RWPE2 (cell line): Measurements from ENCODE around the gene SP6.
A peak's percentile ranks its signal among the peaks of the same experiment; 100 is the strongest.

Experiments used
- ATAC-seq: fragments of 200-7000 bp; cut with Tn5 transposase; 3 replicates; pipeline ENCODE4 v1.9.1; 2021; ENCODE audit warnings: low read depth
- DNase-seq: peaks from one replicate; pipeline ENCODE4 v3.0.0-alpha.2; 2020; ENCODE audit warnings: low spot score
- H3K27ac ChIP-seq: fragments of 450-650 bp; 2 replicates; pipeline ENCODE4 v1.5.1; 2017; ENCODE audit warnings: mild to moderate bottlenecking; ENCODE audit not compliant: poor library complexity, severe bottlenecking
- H3K27me3 ChIP-seq: fragments of 250-450 bp; sonication (Bioruptor Pico); 2 replicates; pipeline ENCODE4 v1.5.1; 2021; ENCODE audit warnings: mild to moderate bottlenecking, moderate library complexity; ENCODE audit not compliant: insufficient read depth, poor library complexity, severe bottlenecking
- H3K36me3 ChIP-seq: fragments of 250-450 bp; sonication (Bioruptor Pico); 2 replicates; pipeline ENCODE4 v1.5.1; 2020; ENCODE audit warnings: low read depth, mild to moderate bottlenecking, moderate library complexity
- H3K4me1 ChIP-seq: fragments of 250-450 bp; sonication (Bioruptor Pico); 2 replicates; pipeline ENCODE4 v1.5.1; 2021; ENCODE audit warnings: mild to moderate bottlenecking, moderate library complexity; ENCODE audit not compliant: insufficient read depth, poor library complexity, severe bottlenecking
- H3K4me3 ChIP-seq: fragments of 250-450 bp; sonication (Bioruptor Pico); 2 replicates; pipeline ENCODE4 v1.5.1; 2021; ENCODE audit warnings: mild to moderate bottlenecking, moderate library complexity; ENCODE audit not compliant: severe bottlenecking
- H3K9me3 ChIP-seq: fragments of 250-450 bp; sonication (Bioruptor Pico); 2 replicates; pipeline ENCODE4 v1.5.1; 2021; ENCODE audit warnings: mild to moderate bottlenecking, moderate library complexity; ENCODE audit not compliant: severe bottlenecking
- TF ChIP-seq, protein P1 (sequence below): fragments of 450-650 bp; IDR thresholded peaks from one replicate; pipeline ENCODE4 v1.5.1; 2017; ENCODE audit warnings: mild to moderate bottlenecking, moderate library complexity; ENCODE audit not compliant: poor library complexity, severe bottlenecking

SP6 gene

DNA sequence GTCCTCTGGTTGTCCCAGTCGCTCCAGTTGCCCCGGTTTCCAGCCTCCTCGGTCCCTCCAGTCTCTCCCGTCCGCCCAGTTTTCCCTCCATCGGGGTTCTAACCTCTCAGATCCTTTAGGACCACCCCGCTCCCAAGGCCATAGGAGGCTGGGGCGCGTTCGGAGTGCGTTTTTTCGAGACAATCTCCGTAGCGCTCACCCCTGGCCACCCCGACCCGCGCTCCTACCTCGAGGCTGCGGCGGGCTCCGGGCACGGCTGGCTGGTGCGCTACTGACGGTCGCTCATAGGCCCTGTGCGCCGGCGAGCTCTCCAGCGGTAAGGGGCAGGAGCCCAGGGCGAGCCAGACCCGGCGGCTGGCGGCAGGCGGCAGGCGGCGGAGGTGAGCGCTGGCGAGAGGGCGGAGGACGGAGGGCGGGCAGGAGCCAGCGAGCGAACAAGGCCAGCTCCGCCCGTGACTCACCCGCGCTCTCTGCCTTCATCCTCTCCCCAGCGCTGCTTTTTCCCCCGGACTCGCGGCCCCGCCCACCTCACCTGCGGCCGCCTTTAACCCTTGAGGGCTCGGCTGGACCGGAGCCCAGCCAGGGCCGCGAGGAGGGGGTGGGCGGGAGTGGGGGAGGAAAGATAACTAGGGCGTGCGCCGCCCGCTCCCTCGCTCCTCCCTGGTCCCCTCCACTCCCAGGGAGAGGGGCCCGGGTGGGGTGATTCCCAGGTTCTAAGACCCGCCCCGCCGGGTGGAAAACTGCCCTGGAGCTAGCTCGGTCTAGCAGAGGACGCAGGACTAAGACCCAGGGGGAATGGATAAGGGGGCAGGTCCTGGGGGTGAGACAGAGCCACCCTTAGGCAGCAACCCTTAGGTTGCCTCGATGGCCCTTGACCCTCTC is at the start of gene SP6:
Gene SP6, minus strand, starts transcription at position 472 of the 882 bp plus-strand sequence. CDS start 2,734 bp downstream, outside the sequence.
- no peaks in the 10 kb centered on the region for H3K9me3 ChIP-seq
- DNase-seq = peak; percentile 96
- no peaks in the 10 kb centered on the region for H3K27me3 ChIP-seq
- H3K4me1 ChIP-seq = peaks cover 6% of the 10 kb centered on the region
- ATAC-seq = peak; percentile 93
- peak within 1 kb of the TSS; percentile 59 for H3K27ac ChIP-seq
- H3K4me3 ChIP-seq = peak within 1 kb of the TSS; percentile 54
- TF ChIP-seq, protein P1, sequence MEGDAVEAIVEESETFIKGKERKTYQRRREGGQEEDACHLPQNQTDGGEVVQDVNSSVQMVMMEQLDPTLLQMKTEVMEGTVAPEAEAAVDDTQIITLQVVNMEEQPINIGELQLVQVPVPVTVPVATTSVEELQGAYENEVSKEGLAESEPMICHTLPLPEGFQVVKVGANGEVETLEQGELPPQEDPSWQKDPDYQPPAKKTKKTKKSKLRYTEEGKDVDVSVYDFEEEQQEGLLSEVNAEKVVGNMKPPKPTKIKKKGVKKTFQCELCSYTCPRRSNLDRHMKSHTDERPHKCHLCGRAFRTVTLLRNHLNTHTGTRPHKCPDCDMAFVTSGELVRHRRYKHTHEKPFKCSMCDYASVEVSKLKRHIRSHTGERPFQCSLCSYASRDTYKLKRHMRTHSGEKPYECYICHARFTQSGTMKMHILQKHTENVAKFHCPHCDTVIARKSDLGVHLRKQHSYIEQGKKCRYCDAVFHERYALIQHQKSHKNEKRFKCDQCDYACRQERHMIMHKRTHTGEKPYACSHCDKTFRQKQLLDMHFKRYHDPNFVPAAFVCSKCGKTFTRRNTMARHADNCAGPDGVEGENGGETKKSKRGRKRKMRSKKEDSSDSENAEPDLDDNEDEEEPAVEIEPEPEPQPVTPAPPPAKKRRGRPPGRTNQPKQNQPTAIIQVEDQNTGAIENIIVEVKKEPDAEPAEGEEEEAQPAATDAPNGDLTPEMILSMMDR = peak; percentile 39
- H3K36me3 ChIP-seq = peaks cover 2% of the 10 kb centered on the region; the same call in 1 of the 2 replicates

- TF ChIP-seq, protein P1 = no peak
- peaks cover 9% of the 10 kb centered on the region; the same call in 1 of the 2 replicates for H3K36me3 ChIP-seq
- peaks cover 8% of the 10 kb centered on the region for H3K4me1 ChIP-seq
- DNase-seq (no peak), ATAC-seq (no peak)
- H3K27me3 ChIP-seq = no peaks in the 10 kb centered on the region
- no peak overlapping the region for H3K4me3 ChIP-seq
- H3K27ac ChIP-seq = no peak overlapping the region
- H3K9me3 ChIP-seq = no peaks in the 10 kb centered on the region
Measured at GRCh38 chr17:47899643-47900042, 48.7 kb upstream of the SP6 start.

GRCh38 chr17:47898241-47898640 is 47.3 kb upstream of the SP6 start:
- Histone ChIP-seq H3K36me3 (peaks cover 9% of the 10 kb centered on the region; the same call in 1 of the 2 replicates), H3K9me3 (no peaks in the 10 kb centered on the region), H3K4me1 (peaks cover 8% of the 10 kb centered on the region), H3K4me3 (no peak overlapping the region), H3K27me3 (no peaks in the 10 kb centered on the region), H3K27ac (no peak overlapping the region)
- DNase-seq (no peak), ATAC-seq (no peak)
- TF ChIP-seq, protein P1 = no peak

DNA sequence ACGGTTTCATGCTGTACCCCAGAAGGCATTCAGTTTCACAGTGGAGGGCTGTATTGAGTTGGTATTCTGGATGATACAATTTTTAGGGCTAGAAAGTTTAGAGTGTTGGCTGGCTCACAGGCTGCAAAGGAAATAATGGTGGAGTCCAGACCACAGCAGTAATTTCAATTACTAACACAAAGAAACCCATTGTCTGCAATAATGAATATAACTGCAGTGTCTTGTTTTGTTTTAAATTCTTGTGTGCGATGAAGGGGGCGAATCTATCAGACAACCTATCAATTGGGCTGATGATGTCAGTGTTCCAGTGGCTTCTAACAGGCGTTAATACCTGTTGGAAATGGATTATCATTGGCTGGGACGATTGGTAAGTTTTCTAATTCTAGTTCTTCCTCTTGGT is 46.6 kb upstream of the SP6 start:
- H3K9me3 ChIP-seq = no peaks in the 10 kb centered on the region
- peaks cover 8% of the 10 kb centered on the region for H3K4me1 ChIP-seq
- H3K36me3 ChIP-seq = peaks cover 9% of the 10 kb centered on the region; the same call in 1 of the 2 replicates
- no peak for DNase-seq
- TF ChIP-seq, protein P1 = no peak
- no peak for ATAC-seq
- H3K4me3 ChIP-seq = peak overlapping the region; percentile 92
- no peaks in the 10 kb centered on the region for H3K27me3 ChIP-seq
- peak overlapping the region; percentile 72 for H3K27ac ChIP-seq
